Astrocyte (in vitro differentiated cells and primary cell): ENCODE measurements around the gene PPP4C.

Source experiments
- CTCF ChIP-seq: IDR thresholded peaks from 2 replicates; pipeline ENCODE4 v1.5.1; 2011; ENCODE audit warnings: low read depth, mild to moderate bottlenecking, inconsistent platforms, low read length, moderate library complexity; ENCODE audit not compliant: insufficient read depth
- EZH2 ChIP-seq: IDR thresholded peaks from 2 replicates; pipeline ENCODE4 v1.6.1; 2012; ENCODE audit warnings: mild to moderate bottlenecking, low read length, inconsistent platforms; ENCODE audit not compliant: insufficient read depth

- no peak for TF ChIP-seq CTCF
- no peak for TF ChIP-seq EZH2
Observed at GRCh38 chr16:30065102-30065942, 10.5 kb upstream of the PPP4C start, which contains the start of gene ALDOA.
